HepG2 (cell line): ENCODE data around the gene TTC21B. TPM values are rescaled to one million over a fixed set of nuclear protein-coding genes. Genes with fewer than 3 reads are reported as not detected.

Source experiments
- ATF6 ChIP-seq: sonication (generic); formaldehyde crosslinking; conservative IDR thresholded peaks from 2 replicates; pipeline ENCODE4 v1.4.0; 2020; ENCODE audit warnings: missing genetic modification reagents
- CEBPG ChIP-seq: IDR thresholded peaks from 2 replicates; pipeline ENCODE4 v1.6.1; 2016
- IRF1 ChIP-seq: sonication (generic); formaldehyde crosslinking; IDR thresholded peaks from 2 replicates; pipeline ENCODE4 v1.4.0; 2020; ENCODE audit warnings: low read depth, mild to moderate bottlenecking, missing genetic modification reagents
- JUND ChIP-seq: sonication (generic); formaldehyde crosslinking; IDR thresholded peaks from 2 replicates; pipeline ENCODE4 v1.8.0; 2022; ENCODE audit warnings: mild to moderate bottlenecking, missing genetic modification reagents
- KDM5B ChIP-seq: sonication (generic); formaldehyde crosslinking; IDR thresholded peaks from 2 replicates; pipeline ENCODE4 v1.4.0; 2020; ENCODE audit warnings: missing genetic modification reagents, mild to moderate bottlenecking, borderline replicate concordance
- MEF2D ChIP-seq: sonication (generic); formaldehyde crosslinking; IDR thresholded peaks from 2 replicates; pipeline ENCODE4 v1.5.1; 2020; ENCODE audit warnings: mild to moderate bottlenecking, missing genetic modification reagents
- NFKBIZ ChIP-seq: IDR thresholded peaks from 2 replicates; pipeline ENCODE4 v1.6.1; 2018; ENCODE audit warnings: missing genetic modification reagents, missing compliant biosample characterization
- PHF8 ChIP-seq: sonication (generic); formaldehyde crosslinking; IDR thresholded peaks from 2 replicates; pipeline ENCODE4 v1.5.0; 2020; ENCODE audit warnings: missing genetic modification reagents
- RAD21 ChIP-seq: fragments of 450-650 bp; formaldehyde crosslinking; IDR thresholded peaks from 2 replicates; pipeline ENCODE4 v1.5.0; 2020; ENCODE audit warnings: mild to moderate bottlenecking
- STAG1 ChIP-seq: sonication (generic); formaldehyde crosslinking; IDR thresholded peaks from 2 replicates; pipeline ENCODE4 v1.4.0; 2020; ENCODE audit warnings: missing genetic modification reagents
- TGIF2 ChIP-seq: IDR thresholded peaks from 2 replicates; pipeline ENCODE4 v1.6.1; 2016; ENCODE audit warnings: control low read depth, missing compliant biosample characterization
- ZBTB25 ChIP-seq: IDR thresholded peaks from 2 replicates; pipeline ENCODE4 v1.6.1; 2018; ENCODE audit warnings: missing genetic modification reagents
- ZBTB38 ChIP-seq: sonication (generic); formaldehyde crosslinking; IDR thresholded peaks from 2 replicates; pipeline ENCODE4 v1.5.1; 2020; ENCODE audit warnings: mild to moderate bottlenecking, missing genetic modification reagents
- ZFAT ChIP-seq: sonication (generic); formaldehyde crosslinking; conservative IDR thresholded peaks from 2 replicates; pipeline ENCODE4 v1.8.1; 2023; ENCODE audit warnings: missing genetic modification reagents, inconsistent platforms
- ZFP91 ChIP-seq: sonication (generic); formaldehyde crosslinking; IDR thresholded peaks from 2 replicates; pipeline ENCODE4 v1.9.0; 2022; ENCODE audit warnings: missing genetic modification reagents, mild to moderate bottlenecking, borderline replicate concordance
- ZNF138 ChIP-seq: sonication (generic); formaldehyde crosslinking; IDR thresholded peaks from 2 replicates; pipeline ENCODE4 v1.5.0; 2020; ENCODE audit warnings: mild to moderate bottlenecking, low read depth, missing genetic modification reagents
- ZNF225 ChIP-seq: sonication (generic); formaldehyde crosslinking; IDR thresholded peaks from 2 replicates; pipeline ENCODE4 v1.4.0; 2020; ENCODE audit warnings: mild to moderate bottlenecking, missing genetic modification reagents
- ZNF362 ChIP-seq: sonication (generic); formaldehyde crosslinking; IDR thresholded peaks from 2 replicates; pipeline ENCODE4 v1.4.0; 2020; ENCODE audit warnings: missing genetic modification reagents, mild to moderate bottlenecking, borderline replicate concordance
- ZNF619 ChIP-seq: sonication (generic); formaldehyde crosslinking; IDR thresholded peaks from 2 replicates; pipeline ENCODE4 v1.4.0; 2020; ENCODE audit warnings: mild to moderate bottlenecking, missing genetic modification reagents
- ZNF674 ChIP-seq: sonication (generic); formaldehyde crosslinking; IDR thresholded peaks from 2 replicates; pipeline ENCODE4 v1.5.0; 2020; ENCODE audit warnings: low read depth, mild to moderate bottlenecking, missing genetic modification reagents
- ZNF724P ChIP-seq: sonication (generic); formaldehyde crosslinking; IDR thresholded peaks from 2 replicates; pipeline ENCODE4 v1.8.0; 2022; ENCODE audit warnings: missing genetic modification reagents, borderline replicate concordance
- ZSCAN25 ChIP-seq: sonication (generic); formaldehyde crosslinking; IDR thresholded peaks from 2 replicates; pipeline ENCODE4 v1.8.0; 2022; ENCODE audit warnings: mild to moderate bottlenecking, missing genetic modification reagents
- polyA plus RNA-seq, 8 experiments: library from polyadenylated mRNA; depleted of rRNA in 3 of 8; stranded (reverse) in 7 of 8; unstranded in 1 of 8; fragments of >200 nt; fragmentation: Illumina TruSeq in 4 of 8; extraction: Trizol in 4 of 8; gene quantifications; 2 replicates each; pipeline versions ENCODE4 v1.2.1 to v1.2.3, GENCODE V29; 2011 to 2016; ENCODE audit warnings: low read depth in 4 of 8, missing spikeins in 1 of 8, mixed read lengths in 1 of 8; ENCODE audit not compliant: insufficient read depth in 1 of 8
- total RNA-seq, 5 experiments: library from RNA; depleted of rRNA; stranded (reverse); fragments of >200 nt; fragmentation: Illumina TruSeq; extraction: Trizol; gene quantifications; 2 replicates each; pipeline ENCODE4 v1.2.3, GENCODE V29; 2016; ENCODE audit warnings: low read depth in 1 of 5

Gene TTC21B
- total and polyA plus RNA-seq, 2 of the 13 experiments (the other 11 are each of a cell fraction or from before 2014, with no cell fraction given): 39.1 to 67.1 TPM

- no peak; the same call in 1 of the 2 replicates for TF ChIP-seq TGIF2 (CRISPR knock-in tag)
- 0 out of 2 replicates have a peak, but pooled peaks have one; percentile 11 for TF ChIP-seq ZFAT
- peak; percentile 76 for TF ChIP-seq STAG1 (CRISPR knock-in tag)
- TF ChIP-seq ZFP91 (CRISPR knock-in tag): peak; percentile 92; the same call in 1 of the 2 replicates
- TF ChIP-seq IRF1 (CRISPR knock-in tag): no peak
- TF ChIP-seq NFKBIZ (CRISPR knock-in tag): no peak
- TF ChIP-seq ZNF362 (CRISPR knock-in tag): peak; percentile 97
- TF ChIP-seq CEBPG: peak; percentile 71
- TF ChIP-seq ZNF674: no peak
- TF ChIP-seq KDM5B: peak; percentile 93; the same call in 1 of the 2 replicates
- no peak for TF ChIP-seq ZBTB25 (CRISPR knock-in tag)
- peak; percentile 87 for TF ChIP-seq RAD21 (CRISPR knock-in tag)
- peak; percentile 93 for TF ChIP-seq PHF8 (CRISPR knock-in tag)
- TF ChIP-seq ZNF724P (CRISPR knock-in tag): peak; percentile 87
- TF ChIP-seq MEF2D (CRISPR knock-in tag): peak; percentile 32; the same call in 1 of the 2 replicates
- TF ChIP-seq ZNF619 (CRISPR knock-in tag): peak; percentile 92; the same call in 1 of the 2 replicates
- TF ChIP-seq JUND (CRISPR knock-in tag): peak; percentile 20; the same call in 1 of the 2 replicates
- TF ChIP-seq ATF6 (CRISPR knock-in tag): 0 out of 2 replicates have a peak, but pooled peaks have one; percentile 53
- peak; percentile 80 for TF ChIP-seq ZSCAN25 (CRISPR knock-in tag)
- 0 out of 2 replicates have a peak, but pooled peaks have one; percentile 37 for TF ChIP-seq ZNF225 (CRISPR knock-in tag)
- TF ChIP-seq ZBTB38: peak; percentile 87
- no peak for TF ChIP-seq ZNF138 (CRISPR knock-in tag)
Observed at GRCh38 chr2:165953655-165954606, at the start of gene TTC21B (continued).
